Body of pancreas (tissue), 4 donors: ENCODE measurements around the gene GRID2. TPM values are rescaled to one million over a fixed set of nuclear protein-coding genes. Genes with fewer than 3 reads are reported as not detected.

Experiments used
- ATAC-seq: fragments of 150-250 bp; one replicate; pipeline ENCODE4 v1.9.1; 2016
- DNase-seq, 4 donors: peaks; one replicate each; pipeline ENCODE4 v3.0.0-alpha.2; 2019
- H3K27ac ChIP-seq, 4 donors: fragments of 200-600 bp; sonication (generic); 1 replicate in 3 of 4; 2 replicates in 1 of 4; pipeline versions ENCODE4 v1.5.1 to v1.6.1; 2016 to 2019; ENCODE audit warnings: mild to moderate bottlenecking in 1 of 4, mixed read lengths in 1 of 4, moderate library complexity in 1 of 4
- H3K27me3 ChIP-seq, 2 donors: fragments of 200-600 bp; sonication (generic); one replicate each; pipeline ENCODE4 v1.6.0; 2016; ENCODE audit warnings: mild to moderate bottlenecking in 1 of 2
- H3K36me3 ChIP-seq, 2 donors: fragments of 200-600 bp; sonication (generic); replicated peaks in 1 of 2; 2 replicates each; pipeline ENCODE4 v1.5.1; 2016; ENCODE audit warnings: low read depth in 2 of 2; ENCODE audit not compliant: insufficient read depth in 1 of 2
- H3K4me1 ChIP-seq: fragments of 200-600 bp; sonication (generic); one replicate; pipeline ENCODE4 v1.6.0; 2016
- H3K4me3 ChIP-seq, 2 donors: fragments of 200-600 bp; sonication (generic); 1 replicate in 1 of 2; 2 replicates in 1 of 2; pipeline ENCODE4 v1.5.1; 2016 to 2019
- H3K9me3 ChIP-seq, 3 donors: fragments of 200-600 bp; sonication (generic); 1 replicate in 2 of 3; 2 replicates in 1 of 3; pipeline ENCODE4 v1.5.1; 2016
- CTCF ChIP-seq, 7 experiments: fragments of 450-650 bp in 4 of 7; fragments of 200-600 bp in 3 of 7; sonication (generic) in 3 of 7; IDR thresholded peaks; one replicate each; pipeline ENCODE4 v1.5.1; 2016 to 2019; ENCODE audit warnings: antibody characterized with exemption in 7 of 7
- POLR2A ChIP-seq, 3 donors: fragments of 450-650 bp; IDR thresholded peaks; one replicate each; pipeline ENCODE4 v1.6.1; 2016; ENCODE audit warnings: antibody characterized with exemption in 3 of 3, mild to moderate bottlenecking in 2 of 3
- WGBS, 2 donors: methylation state at CpG; one replicate each; pipeline ENCODE4 v1.1.5; 2017; 5-methylcytosine and 5-hydroxymethylcytosine counted together
- intact Hi-C: fragments of 100-400 bp; cut with DNase I; formaldehyde crosslinking; loops from one replicate; pipeline ENCODE4 v1.15.1; 2023
- total RNA-seq, 2 donors: library from RNA; depleted of rRNA; stranded (reverse); fragments of >200 nt; gene quantifications; one replicate each; pipeline ENCODE4 v1.1.0, GENCODE V29; 2016

GRID2 gene
- total RNA-seq, 2 donors from 2014 or later, result not detected

- TF ChIP-seq POLR2A (IDR thresholded peaks at IDR 0.05), result no peak
- TF ChIP-seq CTCF (IDR thresholded peaks at IDR 0.05), result no peak
- no peaks in the 10 kb centered on the region for H3K4me1 ChIP-seq
- no peak overlapping the region for H3K27ac ChIP-seq
- H3K27me3 ChIP-seq, result no peaks in the 10 kb centered on the region
- no peak for ATAC-seq
- intact Hi-C loops, result no loop called here
- no peaks in the 10 kb centered on the region for H3K9me3 ChIP-seq
- no peak overlapping the region for H3K4me3 ChIP-seq
- no peaks in the 10 kb centered on the region for H3K36me3 ChIP-seq
- DNase-seq, result no peak
Observed at GRCh38 chr4:93072292-93072691, 768.5 kb downstream of the GRID2 start.

GRCh38 chr4:93080316-93080715 lies 776.5 kb downstream of the GRID2 start:
- no peak for DNase-seq
- 66 to 69% methylated on average over 2 of the region's 2 CpGs for WGBS, 2 donors
- H3K27me3 ChIP-seq, result no peaks in the 10 kb centered on the region
- no peaks in the 10 kb centered on the region for H3K4me1 ChIP-seq
- no peaks in the 10 kb centered on the region for H3K9me3 ChIP-seq
- no peak for TF ChIP-seq CTCF (IDR thresholded peaks at IDR 0.05)
- no peak for TF ChIP-seq POLR2A (IDR thresholded peaks at IDR 0.05)
- no peak overlapping the region for H3K4me3 ChIP-seq
- H3K27ac ChIP-seq, result no peak overlapping the region
- no peak for ATAC-seq
- H3K36me3 ChIP-seq, result no peaks in the 10 kb centered on the region
- intact Hi-C loops, result no loop called here

- H3K4me3 ChIP-seq, result no peak overlapping the region
- no peaks in the 10 kb centered on the region for H3K36me3 ChIP-seq
- no peak for DNase-seq
- no peaks in the 10 kb centered on the region for H3K27me3 ChIP-seq
- no peak for ATAC-seq
- WGBS, 2 donors, result 72 to 75% methylated on average over 10 of the region's 10 CpGs
- no peaks in the 10 kb centered on the region for H3K9me3 ChIP-seq
- H3K27ac ChIP-seq, result no peak overlapping the region
- H3K4me1 ChIP-seq, result no peaks in the 10 kb centered on the region
- intact Hi-C loops, result no loop called here
- TF ChIP-seq POLR2A (IDR thresholded peaks at IDR 0.05) (no peak), CTCF (IDR thresholded peaks at IDR 0.05) (no peak)
Observed at GRCh38 chr4:93084599-93085305, 781.0 kb downstream of the GRID2 start.

- whole genome bisulfite sequencing, 2 donors, result 42 to 51% methylated on average over 4 of the region's 4 CpGs
- ATAC-seq (no peak), DNase-seq (no peak)
- no peak overlapping the region for H3K4me3 ChIP-seq
- no peaks in the 10 kb centered on the region for H3K27me3 ChIP-seq
- intact Hi-C loops, result no loop called here
- no peaks in the 10 kb centered on the region for H3K9me3 ChIP-seq
- no peaks in the 10 kb centered on the region for H3K36me3 ChIP-seq
- no peak overlapping the region for H3K27ac ChIP-seq
- no peaks in the 10 kb centered on the region for H3K4me1 ChIP-seq
- TF ChIP-seq POLR2A (IDR thresholded peaks at IDR 0.05) (no peak), CTCF (IDR thresholded peaks at IDR 0.05) (no peak)
Observed at GRCh38 chr4:93086356-93086755, 782.6 kb downstream of the GRID2 start.

GRCh38 chr4:93092765-93093164 lies 789.0 kb downstream of the GRID2 start:
- Histone ChIP-seq H3K27me3 (no peaks in the 10 kb centered on the region), H3K27ac (no peak overlapping the region), H3K9me3 (no peaks in the 10 kb centered on the region), H3K36me3 (no peaks in the 10 kb centered on the region), H3K4me3 (no peak overlapping the region), H3K4me1 (no peaks in the 10 kb centered on the region)
- TF ChIP-seq POLR2A (IDR thresholded peaks at IDR 0.05), result no peak
- intact Hi-C loops, result no loop called here
- DNase-seq, result no peak
- ATAC-seq, result no peak
- WGBS, 2 donors, result 81 to 94% methylated on average over 2 of the region's 2 CpGs
